Measurements from ENCODE around the gene MAD1L1. TPM values are rescaled to one million over a fixed set of nuclear protein-coding genes. Genes with fewer than 3 reads are reported as not detected.
"Not testable (repeated sequence)": the region's sequence is repeated elsewhere in the genome, so short reads cannot be mapped to it uniquely, and the experiment has no call there.

The MAD1L1 gene
- total RNA-seq, 4 donors from 2014 or later: 8.0 to 52.7 (median 26.7) TPM

GRCh38 chr7:1864161-1864940 lies 368.4 kb downstream of the MAD1L1 start:
- intact Hi-C loops (cut with DNase I; ENCODE audit: low total_unique reads): no loop called here
- Histone ChIP-seq H3K4me3 (no peak overlapping the region), H3K4me1 (no peaks in the 10 kb centered on the region), H3K36me3 (no peaks in the 10 kb centered on the region), H3K27me3 (no peaks in the 10 kb centered on the region), H3K27ac (no peak overlapping the region), H3K9me3 (no peaks in the 10 kb centered on the region)
- no peak for TF ChIP-seq EP300 (IDR thresholded peaks at IDR 0.05; ENCODE audit: low read depth)
- TF ChIP-seq CTCF (IDR thresholded peaks at IDR 0.05): no peak
- TF ChIP-seq POLR2A (IDR thresholded peaks at IDR 0.05): no peak
- no peak for TF ChIP-seq POLR2AphosphoS5 (IDR thresholded peaks at IDR 0.05)
- no peak for DNase-seq
- in situ Hi-C loops (cut with MboI; ENCODE audit: low pct_ligation_motif_present in 1 of 4, low pct_unique_long_range_greater_than_20kb in 1 of 4, low sequenced_read_pairs in 3 of 4): no loop called here
- WGBS, 2 donors (ENCODE audit: low coverage in 1 of 2): 90 to 100% methylated on average over 2 to 25 of the region's 25 CpGs

- in situ Hi-C loops (cut with MboI; ENCODE audit: low pct_ligation_motif_present in 1 of 4, low pct_unique_long_range_greater_than_20kb in 1 of 4, low sequenced_read_pairs in 3 of 4): no loop called here
- 94% methylated on average over 36 of the region's 40 CpGs; no CpG with 5 or more reads in 1 of the 2 donors for WGBS, 2 donors (ENCODE audit: low coverage in 1 of 2)
- DNase-seq: no peak
- Histone ChIP-seq H3K9me3 (no peaks in the 10 kb centered on the region), H3K27me3 (no peaks in the 10 kb centered on the region), H3K4me1 (no peaks in the 10 kb centered on the region), H3K4me3 (no peak overlapping the region), H3K36me3 (no peaks in the 10 kb centered on the region), H3K27ac (no peak overlapping the region)
- TF ChIP-seq CTCF (IDR thresholded peaks at IDR 0.05): no peak
- TF ChIP-seq POLR2AphosphoS5 (IDR thresholded peaks at IDR 0.05): no peak
- TF ChIP-seq POLR2A (IDR thresholded peaks at IDR 0.05): no peak
- TF ChIP-seq EP300 (IDR thresholded peaks at IDR 0.05; ENCODE audit: low read depth): no peak
- intact Hi-C loops (cut with DNase I; ENCODE audit: low total_unique reads): no loop called here
These were observed 369.4 kb downstream of the MAD1L1 start for GRCh38 chr7:1863091-1863900.

- Histone ChIP-seq H3K4me3 (no peak overlapping the region), H3K36me3 (no peaks in the 10 kb centered on the region), H3K9me3 (no peaks in the 10 kb centered on the region), H3K27me3 (no peaks in the 10 kb centered on the region), H3K27ac (no peak overlapping the region), H3K4me1 (no peaks in the 10 kb centered on the region)
- no peak for DNase-seq
- intact Hi-C loops (cut with DNase I; ENCODE audit: low total_unique reads): no loop called here
- WGBS, 2 donors (ENCODE audit: low coverage in 1 of 2): 80 to 93% methylated on average over 5 to 9 of the region's 9 CpGs
- TF ChIP-seq CTCF (IDR thresholded peaks at IDR 0.05) (no peak), EP300 (IDR thresholded peaks at IDR 0.05; ENCODE audit: low read depth) (no peak), POLR2A (IDR thresholded peaks at IDR 0.05) (no peak), POLR2AphosphoS5 (IDR thresholded peaks at IDR 0.05) (no peak)
- in situ Hi-C loops (cut with MboI; ENCODE audit: low pct_ligation_motif_present in 1 of 4, low pct_unique_long_range_greater_than_20kb in 1 of 4, low sequenced_read_pairs in 3 of 4): no loop called here
These were observed 370.2 kb downstream of the MAD1L1 start for GRCh38 chr7:1862560-1862959.

GRCh38 chr7:1861799-1862458 lies 370.8 kb downstream of the MAD1L1 start:
- Histone ChIP-seq H3K4me3 (no peak overlapping the region), H3K4me1 (no peaks in the 10 kb centered on the region), H3K36me3 (no peaks in the 10 kb centered on the region), H3K27me3 (no peaks in the 10 kb centered on the region), H3K9me3 (no peaks in the 10 kb centered on the region), H3K27ac (no peak overlapping the region)
- in situ Hi-C loops (cut with MboI; ENCODE audit: low pct_ligation_motif_present in 1 of 4, low pct_unique_long_range_greater_than_20kb in 1 of 4, low sequenced_read_pairs in 3 of 4): no loop called here
- 72% methylated on average over 16 of the region's 19 CpGs; no CpG with 5 or more reads in 1 of the 2 donors for WGBS, 2 donors (ENCODE audit: low coverage in 1 of 2)
- TF ChIP-seq POLR2AphosphoS5 (IDR thresholded peaks at IDR 0.05): no peak
- TF ChIP-seq CTCF (IDR thresholded peaks at IDR 0.05): no peak
- TF ChIP-seq POLR2A (IDR thresholded peaks at IDR 0.05): no peak
- no peak for TF ChIP-seq EP300 (IDR thresholded peaks at IDR 0.05; ENCODE audit: low read depth)
- intact Hi-C loops (cut with DNase I; ENCODE audit: low total_unique reads): no loop called here
- DNase-seq: no peak

- in situ Hi-C loops (cut with MboI; ENCODE audit: low pct_ligation_motif_present in 1 of 4, low pct_unique_long_range_greater_than_20kb in 1 of 4, low sequenced_read_pairs in 3 of 4); DNase-seq; intact Hi-C loops (cut with DNase I; ENCODE audit: low total_unique reads): not testable (repeated sequence)
These were observed 371.6 kb downstream of the MAD1L1 start for GRCh38 chr7:1860881-1861798.

More at GRCh38 chr7:1860881-1861798, 371.6 kb downstream of the MAD1L1 start:
- not testable (repeated sequence) for H3K27ac ChIP-seq, H3K27me3 ChIP-seq, H3K4me1 ChIP-seq, H3K9me3 ChIP-seq, H3K36me3 ChIP-seq, H3K4me3 ChIP-seq
- 91% methylated on average over 23 of the region's 33 CpGs; no CpG with 5 or more reads in 1 of the 2 donors for WGBS, 2 donors (ENCODE audit: low coverage in 1 of 2)
